ENCODE measurements around the gene C16orf78.

Gene C16orf78

DNA sequence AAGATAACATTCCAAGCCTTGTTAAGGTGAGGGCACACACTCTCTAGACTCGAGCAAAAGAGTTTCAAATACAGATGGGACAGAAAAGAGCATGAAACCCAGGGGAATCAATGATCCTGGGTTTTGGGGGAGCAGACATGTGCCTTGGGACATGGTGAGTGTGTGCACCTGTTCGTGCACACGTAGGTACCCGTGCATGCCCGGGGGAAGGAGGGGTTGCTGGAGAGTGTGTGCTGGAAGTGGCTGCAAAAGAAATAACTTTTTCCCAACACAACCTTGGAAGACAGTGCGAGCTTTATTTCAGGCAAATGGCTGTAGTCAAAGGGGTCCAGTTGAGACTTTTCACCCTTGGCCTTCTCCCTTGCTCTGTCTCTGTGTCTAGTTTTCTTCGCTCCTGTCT, 62.6 kb downstream of the C16orf78 start:
- no peak for DNase-seq

DNA sequence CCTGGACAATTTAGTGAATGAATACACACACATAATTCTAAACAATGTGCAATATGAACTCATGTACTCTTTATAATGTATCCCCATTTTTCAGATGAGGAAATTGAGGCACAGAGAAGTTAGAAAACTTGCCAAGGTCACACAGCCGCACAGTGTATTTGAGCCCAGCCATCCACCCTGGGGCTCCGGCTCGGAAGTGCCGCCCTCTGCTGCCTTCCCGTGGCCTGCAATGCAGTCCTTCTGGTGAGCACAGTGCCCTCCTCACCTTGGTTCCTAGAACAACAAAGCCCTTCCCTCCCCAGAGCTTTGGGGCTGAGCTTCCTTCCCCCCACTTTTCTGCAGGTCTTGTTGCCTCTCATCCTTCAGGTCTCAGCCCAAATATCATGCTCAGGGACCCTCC, 63.7 kb downstream of the C16orf78 start:
- no peak for DNase-seq

DNA sequence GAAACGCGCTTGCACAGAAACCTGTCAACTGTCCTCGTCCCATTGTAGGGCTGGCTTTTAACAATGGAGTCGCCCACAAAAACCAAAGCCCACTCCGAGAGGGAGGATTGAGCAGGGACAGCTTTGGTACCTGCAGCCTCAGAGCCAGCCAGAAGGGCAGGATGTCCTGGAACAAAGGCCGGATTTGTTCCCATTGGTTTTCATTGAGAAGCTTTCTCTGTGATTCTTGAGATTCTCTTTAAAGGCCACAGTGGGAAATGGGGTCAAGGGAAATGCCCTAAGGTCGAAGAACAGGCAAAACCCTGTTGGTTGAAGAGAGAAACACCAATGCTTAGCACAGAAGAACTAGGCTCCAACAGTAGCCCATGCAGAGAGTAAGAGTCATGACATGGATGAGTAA, 65.4 kb downstream of the C16orf78 start:
- no peak for DNase-seq

DNA sequence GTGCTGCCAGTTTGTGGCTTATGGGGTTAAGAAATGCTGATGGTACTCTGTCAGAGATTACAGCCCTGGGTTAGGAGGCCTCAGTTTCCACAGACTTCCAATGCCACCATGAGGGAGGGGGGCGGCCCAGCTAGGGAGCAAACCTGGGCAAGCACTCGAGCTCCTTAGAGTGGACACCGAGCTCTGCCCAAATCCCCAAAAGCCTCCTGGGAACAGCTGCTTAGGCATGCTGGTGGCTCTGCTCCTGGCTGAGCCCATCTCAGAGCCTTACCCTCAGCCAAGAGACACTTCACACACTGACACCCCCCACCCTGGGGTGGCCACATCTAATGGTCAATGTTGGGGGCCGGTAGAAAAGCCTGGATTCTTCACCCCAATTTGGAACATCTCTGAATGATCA, 66.1 kb downstream of the C16orf78 start:
- DNase-seq, result no peak

DNA sequence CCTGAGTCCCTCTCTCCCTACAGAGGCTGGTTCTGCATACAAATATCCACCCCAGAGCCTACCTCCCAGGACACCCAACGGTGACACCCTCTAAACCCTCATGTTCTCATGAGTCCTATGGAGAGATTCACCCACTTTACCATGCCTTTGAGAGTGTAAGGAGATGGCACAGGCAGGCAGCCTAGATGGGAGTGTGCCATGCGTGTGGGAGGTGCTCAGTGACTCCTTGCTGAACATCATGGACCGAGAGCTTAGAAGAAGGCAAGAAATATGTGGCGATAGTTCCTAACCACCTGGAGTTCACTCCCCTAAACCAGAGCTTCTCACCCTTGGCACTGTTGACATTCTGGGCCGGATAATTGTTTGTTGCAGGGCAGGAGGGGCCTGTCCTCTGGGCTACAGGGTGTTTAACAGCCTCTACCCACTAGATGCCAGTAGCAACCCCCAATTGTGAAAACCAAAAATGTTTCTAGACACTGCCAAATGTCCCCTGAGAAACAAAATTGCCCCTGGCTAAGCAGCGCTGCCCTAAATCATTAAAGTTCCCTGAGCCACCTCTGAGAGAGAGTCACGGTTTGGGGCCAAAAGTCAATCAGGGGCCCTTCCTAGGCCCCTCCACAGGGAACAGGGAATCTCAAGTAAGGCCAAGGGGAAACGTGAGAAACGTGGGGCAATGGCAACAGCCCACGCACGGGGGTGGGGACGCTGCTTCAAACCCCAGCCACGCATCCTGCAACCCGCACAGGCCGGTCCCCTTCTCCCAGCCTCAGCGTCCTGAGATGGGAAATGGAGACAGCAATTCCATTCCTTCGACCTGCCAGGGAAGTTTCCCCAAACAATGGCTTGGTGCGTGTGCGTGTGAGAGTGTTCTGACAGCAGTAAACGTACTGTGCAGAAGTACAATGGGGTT, 66.8 kb downstream of the C16orf78 start:
- DNase-seq, result no peak

DNA sequence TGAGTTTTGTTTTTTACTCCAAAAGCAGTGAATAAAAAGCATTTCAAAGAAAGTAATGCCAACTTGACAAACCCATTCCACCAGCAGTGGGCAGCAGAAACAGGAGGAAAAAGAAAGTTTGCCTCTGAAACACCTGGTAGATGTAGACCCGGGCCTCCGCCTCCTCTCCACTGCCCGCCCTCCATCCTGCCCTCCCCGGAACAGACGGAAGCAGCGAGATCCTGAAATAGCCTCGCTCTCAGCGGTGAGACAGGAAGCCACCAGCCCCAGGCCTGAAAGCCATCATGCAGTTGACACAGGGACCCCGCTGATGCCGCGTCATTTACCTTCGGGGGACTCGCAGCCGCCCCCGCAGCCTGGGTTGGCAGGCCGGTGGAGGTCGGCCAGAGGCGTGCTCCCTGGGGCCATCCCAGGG, 67.8 kb downstream of the C16orf78 start:
- DNase-seq, result peak; percentile 88

DNA sequence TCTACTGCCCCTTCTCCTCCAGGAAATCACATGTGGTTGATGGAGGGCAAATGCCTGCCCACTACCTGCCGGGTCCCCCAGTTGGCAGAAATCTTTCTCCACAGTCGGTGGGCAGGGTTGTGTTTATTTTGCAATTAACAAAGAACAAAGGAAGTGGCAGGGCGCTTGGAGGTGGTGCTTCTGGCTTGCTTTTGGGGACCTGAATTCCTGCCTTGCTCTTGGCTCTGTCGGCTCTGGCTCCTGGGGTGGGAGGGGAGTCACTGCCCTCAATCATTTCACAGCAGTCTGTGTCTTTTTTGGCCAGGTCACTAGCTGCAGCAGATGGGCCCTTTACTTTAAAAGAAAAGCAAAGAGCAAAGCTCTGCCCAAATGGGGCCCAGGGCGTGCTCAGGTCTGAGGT, 69.2 kb downstream of the C16orf78 start:
- DNase-seq, result peak; percentile 65

DNA sequence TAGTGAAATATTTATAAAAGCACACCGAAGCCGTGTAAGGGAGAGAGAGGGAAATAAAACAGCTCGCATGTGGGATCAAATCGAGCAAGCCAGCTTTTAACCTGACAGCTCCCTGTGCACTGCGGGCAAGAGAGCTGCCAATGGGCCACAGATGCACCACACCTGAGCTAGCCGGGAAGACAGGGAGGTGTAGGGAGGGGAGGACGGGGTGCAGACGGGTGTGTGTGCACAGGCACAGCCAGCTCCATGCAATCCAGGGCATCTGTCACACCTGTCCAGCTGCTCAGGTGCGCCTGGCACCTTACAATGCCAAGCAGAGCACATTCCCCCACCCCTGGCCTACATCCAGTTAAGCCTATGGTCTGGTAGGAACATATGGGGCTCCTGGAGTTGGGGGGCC, 70.0 kb downstream of the C16orf78 start:
- DNase-seq, result no peak

DNA sequence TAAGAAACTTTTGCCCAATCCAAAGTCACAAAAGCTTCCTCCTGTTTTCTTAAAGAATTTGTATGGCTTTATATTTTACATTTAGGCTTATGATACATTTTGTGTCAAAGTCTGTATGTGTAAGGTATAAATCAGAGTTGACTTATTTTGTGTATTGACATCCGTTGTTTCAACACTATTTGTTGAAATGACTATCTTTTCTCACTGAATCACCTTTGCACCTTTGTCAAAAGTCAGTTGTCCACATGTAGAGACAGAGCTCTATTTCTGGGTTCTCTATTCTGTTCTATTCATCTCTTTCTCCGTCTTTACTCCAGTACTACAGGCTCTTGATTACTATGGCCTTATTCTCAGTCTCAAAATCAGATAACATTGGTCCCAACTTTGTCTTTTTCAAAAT, 73.2 kb downstream of the C16orf78 start:
- DNase-seq, result no peak

Measured in NCI-H146 (cell line).